ENCODE data around the gene PLPPR2.

DNA sequence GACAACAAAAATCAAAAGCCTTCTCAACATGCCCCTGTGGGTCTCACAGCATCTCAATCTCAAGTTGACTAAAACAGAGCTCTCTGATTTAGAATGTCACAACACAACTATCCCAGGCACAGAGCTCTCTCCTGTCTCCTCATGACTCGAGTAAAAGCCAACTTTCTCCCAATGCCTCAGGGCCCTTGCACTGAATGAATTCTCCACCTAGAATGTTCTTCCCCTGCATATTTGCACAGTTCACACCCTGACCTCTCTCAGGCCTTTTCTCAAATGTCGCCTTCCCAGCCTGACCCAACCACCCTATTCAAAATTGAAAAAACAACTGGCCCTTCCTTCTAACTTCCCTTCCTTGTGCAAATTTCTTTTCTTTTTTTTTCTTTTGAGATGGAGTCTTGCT, 15.5 kb downstream of the PLPPR2 start:
- TF ChIP-seq, protein P1, sequence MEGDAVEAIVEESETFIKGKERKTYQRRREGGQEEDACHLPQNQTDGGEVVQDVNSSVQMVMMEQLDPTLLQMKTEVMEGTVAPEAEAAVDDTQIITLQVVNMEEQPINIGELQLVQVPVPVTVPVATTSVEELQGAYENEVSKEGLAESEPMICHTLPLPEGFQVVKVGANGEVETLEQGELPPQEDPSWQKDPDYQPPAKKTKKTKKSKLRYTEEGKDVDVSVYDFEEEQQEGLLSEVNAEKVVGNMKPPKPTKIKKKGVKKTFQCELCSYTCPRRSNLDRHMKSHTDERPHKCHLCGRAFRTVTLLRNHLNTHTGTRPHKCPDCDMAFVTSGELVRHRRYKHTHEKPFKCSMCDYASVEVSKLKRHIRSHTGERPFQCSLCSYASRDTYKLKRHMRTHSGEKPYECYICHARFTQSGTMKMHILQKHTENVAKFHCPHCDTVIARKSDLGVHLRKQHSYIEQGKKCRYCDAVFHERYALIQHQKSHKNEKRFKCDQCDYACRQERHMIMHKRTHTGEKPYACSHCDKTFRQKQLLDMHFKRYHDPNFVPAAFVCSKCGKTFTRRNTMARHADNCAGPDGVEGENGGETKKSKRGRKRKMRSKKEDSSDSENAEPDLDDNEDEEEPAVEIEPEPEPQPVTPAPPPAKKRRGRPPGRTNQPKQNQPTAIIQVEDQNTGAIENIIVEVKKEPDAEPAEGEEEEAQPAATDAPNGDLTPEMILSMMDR (conservative IDR thresholded peaks at IDR 0.05; ENCODE audit: low read depth, low read length) = no peak
- TF ChIP-seq EZH2 (IDR thresholded peaks at IDR 0.05; ENCODE audit: borderline replicate concordance, low read depth, low read length, poor library complexity, severe bottlenecking) = no peak
